ENCODE measurements around the gene HDAC4.

The HDAC4 gene

DNA sequence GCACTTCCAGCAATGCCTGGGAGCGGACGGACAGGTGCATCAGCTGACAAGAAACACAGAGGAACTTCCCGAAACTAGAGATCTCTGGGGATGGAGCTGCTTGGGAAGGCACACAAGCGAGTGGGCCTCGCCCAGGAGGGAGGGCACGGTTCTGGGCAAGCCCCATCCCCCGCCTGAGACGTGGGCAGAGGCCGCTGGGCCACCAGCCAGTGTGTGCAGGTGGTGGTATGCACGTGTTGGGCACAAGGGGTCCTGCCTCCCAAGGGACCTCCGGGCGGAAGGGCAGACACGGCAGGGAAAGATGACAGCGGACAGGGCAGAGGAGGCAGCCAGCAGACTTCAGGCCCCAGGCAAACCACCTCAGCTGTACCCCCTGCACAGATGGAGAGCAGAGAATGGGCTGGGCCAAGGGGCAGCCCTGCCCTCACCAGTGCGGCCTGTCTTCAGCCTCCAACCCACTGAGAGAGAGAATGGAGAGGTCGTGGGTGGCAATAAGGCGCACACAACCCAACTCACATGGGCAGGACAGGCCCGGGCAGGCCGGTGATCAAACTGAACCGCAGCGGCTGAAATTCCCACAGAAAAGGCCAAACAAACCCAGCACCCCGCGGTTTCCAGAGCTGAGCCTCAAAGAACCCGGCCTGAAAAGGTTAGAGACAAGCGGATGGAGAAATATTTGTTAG, 51.2 kb downstream of the HDAC4 start:
- no peak for DNase-seq (ENCODE audit: low read depth in 2 of 2)

- DNase-seq (ENCODE audit: low read depth in 2 of 2), result no peak
Observed at GRCh38 chr2:239348563-239349452, 52.0 kb downstream of the HDAC4 start.

DNA sequence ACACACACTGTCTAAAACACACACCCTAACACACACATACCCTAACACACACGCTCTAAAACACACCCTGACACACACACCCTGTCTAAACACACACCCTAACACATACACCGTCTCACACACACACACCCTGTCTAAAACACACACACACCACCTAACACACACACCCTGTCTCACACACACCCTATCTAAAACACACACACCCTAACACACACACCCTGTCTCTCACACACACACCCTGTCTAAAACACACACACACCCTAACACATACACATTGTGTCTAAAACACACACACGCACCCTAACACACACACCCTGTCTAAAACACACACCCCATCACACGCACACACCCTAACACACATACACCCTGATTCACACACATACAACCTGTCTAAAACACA, 54.1 kb downstream of the HDAC4 start:
- DNase-seq (ENCODE audit: low read depth in 2 of 2), result no peak

- no peak for DNase-seq (ENCODE audit: low read depth in 2 of 2)
Observed at GRCh38 chr2:239345251-239345650, 55.6 kb downstream of the HDAC4 start.

GRCh38 chr2:239344857-239345216, 56.0 kb downstream of the HDAC4 start:
- DNase-seq (ENCODE audit: low read depth in 2 of 2), result no peak

GRCh38 chr2:239343946-239344856, 56.6 kb downstream of the HDAC4 start:
- DNase-seq (ENCODE audit: low read depth in 2 of 2), result no peak

GRCh38 chr2:239343460-239343859, 57.4 kb downstream of the HDAC4 start:
- DNase-seq (ENCODE audit: low read depth in 2 of 2), result no peak

- no peak for DNase-seq (ENCODE audit: low read depth in 2 of 2)
Observed at GRCh38 chr2:239341840-239342239, 59.0 kb downstream of the HDAC4 start.

DNA sequence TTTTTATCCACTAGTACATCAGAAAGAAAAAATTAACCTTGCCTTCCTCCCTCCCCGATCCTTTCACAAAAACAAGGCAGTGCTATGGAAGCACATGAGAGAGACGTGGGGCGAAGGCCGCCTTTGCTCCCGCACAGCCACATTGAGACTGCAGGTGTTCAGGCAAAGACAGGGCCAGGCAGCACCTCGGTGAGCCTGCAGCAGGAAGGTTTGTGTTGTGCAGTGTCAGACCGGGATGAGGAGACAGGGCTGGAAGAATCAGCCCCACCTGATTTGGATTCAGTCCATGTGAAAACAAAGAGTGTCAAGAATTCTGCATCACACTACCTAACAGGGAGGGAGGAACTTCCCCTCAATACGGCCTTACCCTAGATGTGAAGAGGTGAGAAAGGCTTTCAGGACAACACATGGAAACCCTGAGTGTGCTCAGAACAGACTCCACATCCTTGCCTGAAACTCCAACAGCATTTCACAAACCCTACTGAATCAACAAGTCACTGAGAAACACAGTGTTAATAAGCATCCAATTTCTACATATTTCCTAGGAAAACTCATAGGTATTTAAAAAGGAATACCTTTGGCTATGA, 59.6 kb downstream of the HDAC4 start:
- no peak for DNase-seq (ENCODE audit: low read depth in 2 of 2)

GRCh38 chr2:239339726-239340601, 60.9 kb downstream of the HDAC4 start:
- DNase-seq (ENCODE audit: low read depth in 2 of 2), result no peak

- DNase-seq (ENCODE audit: low read depth in 2 of 2), result no peak
Observed at GRCh38 chr2:239339241-239339640, 61.6 kb downstream of the HDAC4 start.

- DNase-seq (ENCODE audit: low read depth in 2 of 2), result no peak
Observed at GRCh38 chr2:239337877-239338484, 62.8 kb downstream of the HDAC4 start.

GRCh38 chr2:239337122-239337876, 63.5 kb downstream of the HDAC4 start:
- no peak for DNase-seq (ENCODE audit: low read depth in 2 of 2)

GRCh38 chr2:239331560-239331959, 69.3 kb downstream of the HDAC4 start:
- no peak for DNase-seq (ENCODE audit: low read depth in 2 of 2)

DNA sequence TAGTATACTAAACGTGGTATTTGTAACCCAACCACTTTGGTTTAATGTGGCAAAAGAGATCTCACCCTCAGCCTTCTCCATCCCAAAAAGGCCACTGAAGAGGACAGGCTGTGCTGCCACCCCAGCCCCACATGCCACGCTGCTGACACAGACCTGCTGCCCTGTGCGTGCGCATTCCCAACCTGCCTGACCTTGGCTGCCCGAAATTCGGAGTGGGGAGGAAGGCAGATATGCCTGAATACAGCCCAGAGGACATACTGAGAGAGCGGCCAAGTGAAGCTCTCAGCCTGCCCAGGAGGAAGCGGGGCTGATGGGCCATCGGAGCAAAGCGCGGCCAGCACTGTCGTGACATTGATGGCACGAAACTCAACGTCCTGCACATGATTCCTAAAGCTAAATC, 70.0 kb downstream of the HDAC4 start:
- no peak for DNase-seq (ENCODE audit: low read depth in 2 of 2)

- no peak for DNase-seq (ENCODE audit: low read depth in 2 of 2)
Observed at GRCh38 chr2:239329972-239330572, 70.7 kb downstream of the HDAC4 start.

DNA sequence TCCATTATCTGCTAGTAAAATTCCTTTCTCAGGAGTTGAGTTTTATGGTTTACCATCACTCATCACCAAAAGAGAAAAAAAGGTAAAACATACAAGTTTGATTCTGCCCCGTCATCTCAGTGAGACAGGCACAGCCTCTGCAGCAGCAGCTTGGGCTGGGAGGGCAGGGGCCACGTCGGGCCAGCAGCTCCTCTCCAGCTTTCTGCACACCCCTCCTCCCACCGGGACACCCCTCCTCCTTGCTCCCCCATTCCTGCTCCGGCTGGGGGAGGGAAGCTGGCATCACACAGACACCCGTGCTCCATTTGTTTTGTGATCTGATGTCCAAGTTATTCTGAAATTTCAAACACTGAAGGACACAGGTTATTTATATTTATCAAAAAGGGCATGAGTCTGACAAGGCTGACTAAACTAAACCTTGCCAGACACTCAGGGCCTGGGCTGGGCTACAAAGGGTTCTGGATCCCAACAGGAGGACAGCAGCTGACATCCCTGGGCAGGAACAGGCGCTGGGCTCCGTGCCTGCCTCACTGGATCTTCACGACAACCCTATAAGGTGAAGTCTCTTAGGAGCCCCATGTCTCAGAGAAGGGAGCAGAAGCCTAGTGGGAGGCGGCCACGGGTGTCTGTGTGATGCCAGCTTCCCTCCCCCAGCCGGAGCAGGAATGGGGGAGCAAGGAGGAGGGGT, 71.4 kb downstream of the HDAC4 start:
- no peak for DNase-seq (ENCODE audit: low read depth in 2 of 2)

- no peak for DNase-seq (ENCODE audit: low read depth in 2 of 2)
Observed at GRCh38 chr2:239328351-239329191, 72.2 kb downstream of the HDAC4 start.

Data from activated CD4-positive, alpha-beta T cell treated with anti-CD3 and anti-CD28 coated beads for 24 hours (primary cell).